Neural progenitor cell (in vitro differentiated cells): ENCODE results near the gene SLC25A43. TPM values are rescaled to one million over a fixed set of nuclear protein-coding genes. Genes with fewer than 3 reads are reported as not detected.
"Not testable (repeated sequence)": the region's sequence is repeated elsewhere in the genome, so short reads cannot be mapped to it uniquely, and the experiment has no call there.

Experiments used
- DNase-seq: peaks from one replicate; pipeline ENCODE4 v3.0.0-alpha.2; 2016; ENCODE audit warnings: low spot score
- H2AFZ ChIP-seq: fragments of 200-600 bp; sonication (generic); replicated peaks from 2 replicates; pipeline ENCODE4 v1.6.1; 2016; ENCODE audit warnings: antibody characterized with exemption
- H3F3A ChIP-seq: fragments of 200-600 bp; sonication (generic); 2 replicates; pipeline ENCODE4 v1.6.1; 2016; ENCODE audit warnings: antibody characterized with exemption, low read depth
- H3K27ac ChIP-seq: fragments of 200-600 bp; sonication (generic); 2 replicates; pipeline ENCODE4 v1.5.1; 2016; ENCODE audit warnings: mild to moderate bottlenecking
- H3K27me3 ChIP-seq: fragments of 200-600 bp; sonication (generic); 2 replicates; pipeline ENCODE4 v1.6.1; 2016; ENCODE audit warnings: mild to moderate bottlenecking, moderate library complexity
- H3K36me3 ChIP-seq: fragments of 200-600 bp; sonication (generic); 2 replicates; pipeline ENCODE4 v1.5.1; 2016
- H3K4me1 ChIP-seq: fragments of 200-600 bp; sonication (generic); 2 replicates; pipeline ENCODE4 v1.6.1; 2016; ENCODE audit warnings: mixed run types
- H3K4me2 ChIP-seq: fragments of 200-600 bp; sonication (generic); 2 replicates; pipeline ENCODE4 v1.6.1; 2016
- H3K4me3 ChIP-seq: fragments of 200-600 bp; sonication (generic); 2 replicates; pipeline ENCODE4 v1.5.1; 2016
- H3K79me2 ChIP-seq: fragments of 200-600 bp; sonication (generic); 2 replicates; pipeline ENCODE4 v1.6.1; 2016; ENCODE audit warnings: low read depth
- H3K9ac ChIP-seq: fragments of 200-600 bp; sonication (generic); 2 replicates; pipeline ENCODE4 v1.6.1; 2016
- H3K9me3 ChIP-seq: fragments of 200-600 bp; sonication (generic); 2 replicates; pipeline ENCODE4 v1.5.1; 2016; ENCODE audit warnings: low read depth
- H4K20me1 ChIP-seq: fragments of 200-600 bp; sonication (generic); 2 replicates; pipeline ENCODE4 v1.6.1; 2016; ENCODE audit warnings: low read depth
- H3K27ac Mint-ChIP-seq: 3 replicates; pipeline ENCODE4 v1.8.0; 2021; ENCODE audit warnings: mixed read lengths
- H3K27me3 Mint-ChIP-seq: 2 replicates; pipeline ENCODE4 v1.8.0; 2022; ENCODE audit warnings: low read depth, mild to moderate bottlenecking, inconsistent platforms, moderate library complexity, mixed read lengths; ENCODE audit not compliant: insufficient read depth
- H3K36me3 Mint-ChIP-seq: 3 replicates; pipeline ENCODE4 v1.8.0; 2021; ENCODE audit warnings: mixed read lengths
- H3K4me1 Mint-ChIP-seq: 3 replicates; pipeline ENCODE4 v1.8.0; 2021; ENCODE audit warnings: mixed read lengths
- H3K4me3 Mint-ChIP-seq: 3 replicates; pipeline ENCODE4 v1.8.0; 2021; ENCODE audit warnings: mild to moderate bottlenecking, moderate library complexity, mixed read lengths
- H3K9me3 Mint-ChIP-seq: 3 replicates; pipeline ENCODE4 v1.8.0; 2020; ENCODE audit warnings: mixed read lengths
- EZH2 ChIP-seq: fragments of 200-600 bp; sonication (generic); IDR thresholded peaks from 2 replicates; pipeline ENCODE4 v1.6.1; 2017; ENCODE audit warnings: antibody characterized with exemption, mild to moderate bottlenecking, moderate library complexity
- EZH2phosphoT487 ChIP-seq: fragments of 200-600 bp; sonication (generic); IDR thresholded peaks from 2 replicates; pipeline ENCODE4 v1.6.1; 2017; ENCODE audit warnings: antibody characterized with exemption
- total RNA-seq: library from RNA; depleted of rRNA; stranded (reverse); fragments of >200 nt; gene quantifications from 2 replicates; pipeline ENCODE4 v1.2.3, GENCODE V29; 2015; ENCODE audit warnings: low replicate concordance
- TF ChIP-seq, protein P1 (sequence below): fragments of 200-600 bp; sonication (generic); IDR thresholded peaks from 2 replicates; pipeline ENCODE4 v1.5.1; 2017; ENCODE audit warnings: antibody characterized with exemption, mild to moderate bottlenecking

The SLC25A43 gene
- total RNA-seq, 1 donor from 2014 or later, result 5.4 TPM

DNA sequence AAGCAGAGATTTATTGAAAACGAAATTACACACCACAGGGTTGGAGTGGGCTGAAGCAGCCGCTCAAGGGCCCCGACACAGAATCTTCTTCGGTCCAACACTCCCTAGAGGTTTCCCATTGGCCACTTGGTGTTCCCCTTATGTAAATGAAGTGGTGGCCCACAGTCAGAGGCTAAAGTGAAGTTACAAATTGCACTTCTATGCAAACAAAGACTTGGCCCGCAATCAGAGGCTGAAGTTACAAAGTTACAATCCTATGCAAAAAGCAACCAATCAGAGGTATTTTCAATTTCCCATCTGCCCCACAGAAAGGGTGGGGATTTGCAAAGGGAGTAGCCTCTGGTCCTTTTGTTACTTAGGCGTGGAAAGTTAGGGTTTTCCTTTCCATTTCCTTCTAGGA, 35.7 kb upstream of the SLC25A43 start:
- no peaks in the 10 kb centered on the region for H3K27me3 ChIP-seq
- no peaks in the 10 kb centered on the region for H3K9me3 ChIP-seq
- H4K20me1 ChIP-seq, result no peaks in the 10 kb centered on the region
- Mint-ChIP-seq H3K36me3 (no peaks in the 10 kb centered on the region), H3K4me1 (no peaks in the 10 kb centered on the region), H3K4me3 (no peak overlapping the region), H3K9me3 (peaks cover 12% of the 10 kb centered on the region), H3K27me3 (peaks cover 6% of the 10 kb centered on the region), H3K27ac (no peak overlapping the region)
- H3K36me3 ChIP-seq, result no peaks in the 10 kb centered on the region
- no peak overlapping the region for H2AFZ ChIP-seq
- no peak for DNase-seq
- no peaks in the 10 kb centered on the region for H3K79me2 ChIP-seq
- TF ChIP-seq, protein P1, sequence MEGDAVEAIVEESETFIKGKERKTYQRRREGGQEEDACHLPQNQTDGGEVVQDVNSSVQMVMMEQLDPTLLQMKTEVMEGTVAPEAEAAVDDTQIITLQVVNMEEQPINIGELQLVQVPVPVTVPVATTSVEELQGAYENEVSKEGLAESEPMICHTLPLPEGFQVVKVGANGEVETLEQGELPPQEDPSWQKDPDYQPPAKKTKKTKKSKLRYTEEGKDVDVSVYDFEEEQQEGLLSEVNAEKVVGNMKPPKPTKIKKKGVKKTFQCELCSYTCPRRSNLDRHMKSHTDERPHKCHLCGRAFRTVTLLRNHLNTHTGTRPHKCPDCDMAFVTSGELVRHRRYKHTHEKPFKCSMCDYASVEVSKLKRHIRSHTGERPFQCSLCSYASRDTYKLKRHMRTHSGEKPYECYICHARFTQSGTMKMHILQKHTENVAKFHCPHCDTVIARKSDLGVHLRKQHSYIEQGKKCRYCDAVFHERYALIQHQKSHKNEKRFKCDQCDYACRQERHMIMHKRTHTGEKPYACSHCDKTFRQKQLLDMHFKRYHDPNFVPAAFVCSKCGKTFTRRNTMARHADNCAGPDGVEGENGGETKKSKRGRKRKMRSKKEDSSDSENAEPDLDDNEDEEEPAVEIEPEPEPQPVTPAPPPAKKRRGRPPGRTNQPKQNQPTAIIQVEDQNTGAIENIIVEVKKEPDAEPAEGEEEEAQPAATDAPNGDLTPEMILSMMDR, result no peak
- TF ChIP-seq EZH2 (no peak), EZH2phosphoT487 (no peak)
- H3K9ac ChIP-seq, result no peak overlapping the region
- no peak overlapping the region for H3K27ac ChIP-seq
- no peak overlapping the region for H3K4me3 ChIP-seq
- H3F3A ChIP-seq, result no peaks in the 10 kb centered on the region
- no peaks in the 10 kb centered on the region for H3K4me1 ChIP-seq
- no peak overlapping the region for H3K4me2 ChIP-seq

DNA sequence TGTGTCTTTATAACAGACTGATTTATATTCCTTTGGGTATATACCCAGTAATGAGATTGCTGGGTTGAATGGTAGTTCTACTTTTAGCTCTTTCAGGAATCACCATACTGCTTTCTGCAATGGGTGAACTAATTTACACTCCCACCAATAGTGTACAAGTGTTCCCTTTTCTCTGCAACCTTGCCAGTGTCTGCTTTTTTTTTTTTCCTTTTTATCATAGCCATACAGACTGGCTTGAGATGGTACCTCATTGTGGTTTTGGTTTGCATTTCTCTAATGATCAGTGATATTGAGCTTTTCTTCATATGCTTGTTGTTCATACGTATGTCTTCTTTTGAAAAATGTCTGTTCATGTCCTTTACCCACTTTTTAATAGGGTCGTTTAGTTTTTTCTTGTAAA, 27.3 kb upstream of the SLC25A43 start:
- DNase-seq, H2AFZ ChIP-seq, H3K27ac ChIP-seq, H3K4me2 ChIP-seq, H3K27me3 Mint-ChIP-seq, H3K4me3 Mint-ChIP-seq, H3K4me1 ChIP-seq, H3K9me3 ChIP-seq, H3K9me3 Mint-ChIP-seq, H3F3A ChIP-seq, H3K4me3 ChIP-seq, H3K4me1 Mint-ChIP-seq, H3K9ac ChIP-seq, H3K27me3 ChIP-seq, H3K36me3 Mint-ChIP-seq, H3K79me2 ChIP-seq, H3K36me3 ChIP-seq, H4K20me1 ChIP-seq, H3K27ac Mint-ChIP-seq: not testable (repeated sequence)

DNA sequence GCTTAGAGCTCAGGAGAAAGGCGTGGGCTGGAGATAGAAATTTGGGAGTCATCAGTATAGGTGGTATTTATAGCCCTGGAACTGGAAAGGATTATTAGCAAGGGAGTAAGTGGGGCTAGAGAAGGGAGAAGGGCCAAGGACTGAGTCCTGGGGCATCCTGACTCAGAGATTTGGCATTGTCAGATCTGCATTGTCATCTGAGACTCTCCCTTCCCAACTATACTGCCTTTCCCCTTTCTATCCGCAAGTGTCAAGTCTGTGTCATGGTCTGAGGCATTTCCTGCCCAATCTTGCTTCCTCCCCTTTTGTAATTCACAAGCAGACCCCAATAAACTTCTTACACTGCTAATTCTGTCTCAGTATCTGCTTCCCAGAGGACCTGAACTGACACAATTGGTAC, 24.4 kb upstream of the SLC25A43 start:
- H3K4me1 ChIP-seq, result no peaks in the 10 kb centered on the region
- no peaks in the 10 kb centered on the region for H3K27me3 ChIP-seq
- no peak overlapping the region for H3K4me2 ChIP-seq
- Mint-ChIP-seq H3K4me3 (no peak overlapping the region), H3K4me1 (no peaks in the 10 kb centered on the region), H3K36me3 (no peaks in the 10 kb centered on the region), H3K27ac (no peak overlapping the region), H3K9me3 (no peaks in the 10 kb centered on the region), H3K27me3 (no peaks in the 10 kb centered on the region)
- H3F3A ChIP-seq, result no peaks in the 10 kb centered on the region
- no peaks in the 10 kb centered on the region for H4K20me1 ChIP-seq
- H3K27ac ChIP-seq, result no peak overlapping the region
- no peak overlapping the region for H2AFZ ChIP-seq
- TF ChIP-seq, protein P1, result no peak
- TF ChIP-seq EZH2phosphoT487 (no peak), EZH2 (no peak)
- no peaks in the 10 kb centered on the region for H3K9me3 ChIP-seq
- no peak overlapping the region for H3K4me3 ChIP-seq
- no peaks in the 10 kb centered on the region for H3K36me3 ChIP-seq
- no peak for DNase-seq
- no peaks in the 10 kb centered on the region for H3K79me2 ChIP-seq
- H3K9ac ChIP-seq, result no peak overlapping the region

DNA sequence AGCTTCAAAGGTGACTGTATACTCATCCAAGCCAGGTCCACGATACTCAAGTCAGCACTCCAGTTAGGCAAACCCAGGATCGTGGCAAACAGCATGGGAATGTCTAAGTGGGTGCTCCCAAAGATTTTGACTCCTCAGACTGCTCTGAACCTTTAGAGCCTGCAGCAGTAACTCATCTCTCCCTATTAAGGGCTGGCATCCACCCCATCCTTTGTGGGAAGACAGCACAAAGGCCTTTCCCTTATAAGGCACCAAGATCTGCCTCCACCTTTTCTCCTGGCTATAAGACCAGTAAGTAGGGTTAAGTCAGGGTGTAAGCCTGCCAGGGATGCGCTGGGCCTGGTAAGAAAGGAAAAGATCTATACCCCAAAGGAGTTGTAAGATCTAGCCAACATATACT, 23.6 kb upstream of the SLC25A43 start:
- H3K4me3 Mint-ChIP-seq, result no peak overlapping the region
- Histone ChIP-seq H2AFZ (no peak overlapping the region), H3K79me2 (no peaks in the 10 kb centered on the region), H3K4me1 (no peaks in the 10 kb centered on the region), H3F3A (no peaks in the 10 kb centered on the region), H3K9ac (no peak overlapping the region), H3K9me3 (no peaks in the 10 kb centered on the region), H3K36me3 (no peaks in the 10 kb centered on the region), H4K20me1 (no peaks in the 10 kb centered on the region), H3K4me3 (no peak overlapping the region), H3K4me2 (no peak overlapping the region), H3K27ac (no peak overlapping the region), H3K27me3 (no peaks in the 10 kb centered on the region)
- H3K9me3 Mint-ChIP-seq, result no peaks in the 10 kb centered on the region
- H3K4me1 Mint-ChIP-seq, result no peaks in the 10 kb centered on the region
- no peak overlapping the region for H3K27ac Mint-ChIP-seq
- H3K36me3 Mint-ChIP-seq, result no peaks in the 10 kb centered on the region
- TF ChIP-seq, protein P1, result no peak
- TF ChIP-seq EZH2, result no peak
- no peak for TF ChIP-seq EZH2phosphoT487
- no peak for DNase-seq
- H3K27me3 Mint-ChIP-seq, result no peaks in the 10 kb centered on the region
